Parathyroid adenoma (tissue), 2 donors: ENCODE results near the gene CACNA1D.

Experiments used
- H2AFZ ChIP-seq: fragments of 300-600 bp; sonication (generic); one replicate; pipeline ENCODE4 v1.7.0; 2017; ENCODE audit warnings: antibody characterized with exemption, mild to moderate bottlenecking
- H3K27ac ChIP-seq: fragments of 300-600 bp; sonication (generic); one replicate; pipeline ENCODE4 v1.7.0; 2017
- H3K27me3 ChIP-seq: fragments of 300-600 bp; sonication (generic); one replicate; pipeline ENCODE4 v1.7.0; 2017; ENCODE audit warnings: low read length; ENCODE audit not compliant: control insufficient read depth, insufficient read depth
- H3K36me3 ChIP-seq: fragments of 300-600 bp; sonication (generic); one replicate; pipeline ENCODE4 v1.7.0; 2017; ENCODE audit warnings: low read length; ENCODE audit not compliant: control insufficient read depth, insufficient read depth
- H3K4me1 ChIP-seq: fragments of 300-600 bp; sonication (generic); one replicate; pipeline ENCODE4 v1.7.0; 2017; ENCODE audit warnings: control low read depth
- H3K4me2 ChIP-seq: fragments of 300-600 bp; sonication (generic); one replicate; pipeline ENCODE4 v1.7.0; 2017; ENCODE audit warnings: low read length
- H3K4me3 ChIP-seq: fragments of 300-600 bp; sonication (generic); one replicate; pipeline ENCODE4 v1.7.0; 2017; ENCODE audit warnings: low read depth, low read length
- H3K79me2 ChIP-seq: fragments of 300-600 bp; sonication (generic); one replicate; pipeline ENCODE4 v1.7.0; 2017; ENCODE audit warnings: control low read depth
- H3K9ac ChIP-seq: fragments of 300-600 bp; sonication (generic); one replicate; pipeline ENCODE4 v1.7.0; 2017; ENCODE audit warnings: mild to moderate bottlenecking
- H3K9me3 ChIP-seq: fragments of 300-600 bp; sonication (generic); one replicate; pipeline ENCODE4 v1.7.0; 2017; ENCODE audit warnings: low read length; ENCODE audit not compliant: control insufficient read depth
- TF ChIP-seq, protein P1 (sequence below): fragments of 300-600 bp; sonication (generic); IDR thresholded peaks from one replicate; pipeline ENCODE4 v1.7.0; 2017; ENCODE audit warnings: antibody characterized with exemption, mild to moderate bottlenecking
- donor health status: primary hyperparathyroidism.

The CACNA1D gene

DNA sequence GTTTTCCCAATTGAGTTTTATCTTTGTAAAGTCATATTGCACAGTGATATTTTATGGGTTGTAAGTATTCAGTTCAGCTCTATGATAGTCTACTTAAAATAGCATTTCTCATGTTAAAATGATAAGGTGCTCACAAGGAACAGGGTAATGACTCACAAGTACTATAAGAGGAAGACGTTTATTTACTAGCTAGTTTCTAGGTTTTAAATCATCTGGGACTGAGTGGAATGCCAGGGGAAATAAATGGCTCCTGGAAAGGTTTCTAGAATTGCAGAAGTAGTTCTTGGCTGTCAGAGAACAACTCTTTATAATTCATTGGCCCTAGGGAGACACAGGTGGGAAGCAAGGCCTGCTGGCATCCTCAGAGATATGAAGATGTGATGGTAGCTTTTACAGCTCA lies 239.0 kb downstream of the CACNA1D start:
- H3K9ac ChIP-seq = no peak overlapping the region
- no peak overlapping the region for H3K4me3 ChIP-seq
- no peaks in the 10 kb centered on the region for H3K9me3 ChIP-seq
- no peak overlapping the region for H2AFZ ChIP-seq
- H3K4me2 ChIP-seq = no peak overlapping the region
- no peaks in the 10 kb centered on the region for H3K79me2 ChIP-seq
- H3K4me1 ChIP-seq = no peaks in the 10 kb centered on the region
- no peaks in the 10 kb centered on the region for H3K36me3 ChIP-seq
- no peak overlapping the region for H3K27ac ChIP-seq
- TF ChIP-seq, protein P1, sequence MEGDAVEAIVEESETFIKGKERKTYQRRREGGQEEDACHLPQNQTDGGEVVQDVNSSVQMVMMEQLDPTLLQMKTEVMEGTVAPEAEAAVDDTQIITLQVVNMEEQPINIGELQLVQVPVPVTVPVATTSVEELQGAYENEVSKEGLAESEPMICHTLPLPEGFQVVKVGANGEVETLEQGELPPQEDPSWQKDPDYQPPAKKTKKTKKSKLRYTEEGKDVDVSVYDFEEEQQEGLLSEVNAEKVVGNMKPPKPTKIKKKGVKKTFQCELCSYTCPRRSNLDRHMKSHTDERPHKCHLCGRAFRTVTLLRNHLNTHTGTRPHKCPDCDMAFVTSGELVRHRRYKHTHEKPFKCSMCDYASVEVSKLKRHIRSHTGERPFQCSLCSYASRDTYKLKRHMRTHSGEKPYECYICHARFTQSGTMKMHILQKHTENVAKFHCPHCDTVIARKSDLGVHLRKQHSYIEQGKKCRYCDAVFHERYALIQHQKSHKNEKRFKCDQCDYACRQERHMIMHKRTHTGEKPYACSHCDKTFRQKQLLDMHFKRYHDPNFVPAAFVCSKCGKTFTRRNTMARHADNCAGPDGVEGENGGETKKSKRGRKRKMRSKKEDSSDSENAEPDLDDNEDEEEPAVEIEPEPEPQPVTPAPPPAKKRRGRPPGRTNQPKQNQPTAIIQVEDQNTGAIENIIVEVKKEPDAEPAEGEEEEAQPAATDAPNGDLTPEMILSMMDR = no peak
- H3K27me3 ChIP-seq = no peaks in the 10 kb centered on the region

GRCh38 chr3:53739966-53740365 lies 245.6 kb downstream of the CACNA1D start:
- H3K9me3 ChIP-seq = no peaks in the 10 kb centered on the region

DNA sequence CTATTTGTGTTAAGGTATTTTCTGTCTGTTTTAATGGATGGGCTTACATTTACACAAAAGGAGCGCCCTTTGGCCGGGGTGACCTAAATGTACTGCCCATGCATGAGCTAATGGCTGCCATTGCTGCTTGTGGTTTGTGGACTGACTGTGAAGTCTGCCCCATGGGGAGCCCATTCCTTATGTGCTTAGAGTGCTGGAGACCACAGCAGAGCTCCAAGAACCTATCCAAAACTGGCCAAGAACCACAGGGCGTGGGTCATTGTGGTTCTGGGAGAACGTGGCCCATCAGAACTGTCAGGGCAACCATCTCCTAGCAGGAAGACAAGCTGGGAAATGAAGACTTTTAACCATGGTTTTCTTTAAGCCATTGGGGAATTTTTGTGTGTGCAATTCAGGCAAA lies 246.5 kb downstream of the CACNA1D start:
- H3K9ac ChIP-seq = no peak overlapping the region
- no peak overlapping the region for H2AFZ ChIP-seq
- H3K36me3 ChIP-seq = no peaks in the 10 kb centered on the region

More at GRCh38 chr3:53739966-53740365, 245.6 kb downstream of the CACNA1D start:
- no peaks in the 10 kb centered on the region for H3K4me1 ChIP-seq
- H3K27ac ChIP-seq = no peak overlapping the region
- no peak overlapping the region for H3K9ac ChIP-seq
- H2AFZ ChIP-seq = no peak overlapping the region
- H3K27me3 ChIP-seq = no peaks in the 10 kb centered on the region
- no peaks in the 10 kb centered on the region for H3K79me2 ChIP-seq
- no peak overlapping the region for H3K4me3 ChIP-seq
- TF ChIP-seq, protein P1 = no peak
- H3K4me2 ChIP-seq = no peak overlapping the region
- no peaks in the 10 kb centered on the region for H3K36me3 ChIP-seq

DNA sequence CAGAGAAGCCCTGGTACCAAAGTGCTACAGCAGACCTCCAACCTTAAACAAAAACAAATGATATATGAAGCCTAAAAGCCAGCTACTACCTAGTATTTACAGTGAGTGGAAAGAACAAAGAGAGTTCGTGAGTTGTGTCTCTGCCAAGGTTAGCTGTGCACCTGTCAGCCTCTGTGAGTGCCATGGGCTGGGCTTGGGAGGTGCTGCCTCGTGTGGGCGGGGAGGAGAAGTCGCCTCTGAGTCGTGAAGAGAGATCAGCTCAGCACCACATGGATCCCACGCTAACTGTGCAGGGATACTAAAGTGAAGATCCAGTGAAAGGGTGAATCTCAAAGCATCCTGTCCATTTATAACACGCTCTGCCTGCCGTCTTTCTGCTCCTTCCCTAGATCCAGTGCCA lies 249.9 kb downstream of the CACNA1D start:
- TF ChIP-seq, protein P1 = peak; percentile 19
- Histone ChIP-seq H3K4me1 (peaks cover under 1% of the 10 kb centered on the region), H3K27me3 (no peaks in the 10 kb centered on the region), H3K9me3 (no peaks in the 10 kb centered on the region), H3K27ac (no peak overlapping the region), H3K4me2 (no peak overlapping the region), H3K36me3 (no peaks in the 10 kb centered on the region), H3K4me3 (no peak overlapping the region), H2AFZ (peak overlapping the region; percentile 39), H3K9ac (no peak overlapping the region), H3K79me2 (no peaks in the 10 kb centered on the region)

More for the DNA sequence above, 246.5 kb downstream of the CACNA1D start:
- Histone ChIP-seq H3K79me2 (no peaks in the 10 kb centered on the region), H3K4me2 (no peak overlapping the region), H3K4me3 (no peak overlapping the region), H3K27ac (no peak overlapping the region), H3K4me1 (no peaks in the 10 kb centered on the region), H3K9me3 (no peaks in the 10 kb centered on the region), H3K27me3 (no peaks in the 10 kb centered on the region)
- TF ChIP-seq, protein P1 = no peak

DNA sequence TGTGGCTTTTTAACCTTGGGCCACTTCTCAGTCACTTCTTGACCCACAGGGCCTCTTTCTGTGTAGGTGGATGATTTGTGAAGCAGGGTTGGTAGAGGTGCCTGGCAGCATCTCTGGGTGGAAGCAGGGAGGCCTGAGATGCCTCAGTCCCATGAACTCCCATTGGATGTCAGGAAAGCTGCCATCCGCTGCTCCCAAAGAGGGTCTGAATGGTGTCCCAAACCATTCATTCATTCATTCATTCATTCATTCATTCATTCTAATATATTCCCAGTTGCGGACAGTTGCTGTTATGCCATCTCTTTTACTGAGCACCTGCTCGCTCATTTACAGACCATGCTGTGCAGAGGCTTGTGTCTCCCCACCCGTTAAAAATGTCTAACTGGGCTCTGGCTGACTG lies 253.1 kb downstream of the CACNA1D start:
- H3K9ac ChIP-seq = no peak overlapping the region
- no peak overlapping the region for H3K4me3 ChIP-seq
- no peaks in the 10 kb centered on the region for H3K79me2 ChIP-seq
- H3K27ac ChIP-seq = no peak overlapping the region
- no peaks in the 10 kb centered on the region for H3K27me3 ChIP-seq
- H3K4me1 ChIP-seq = peaks cover 20% of the 10 kb centered on the region
- H3K9me3 ChIP-seq = no peaks in the 10 kb centered on the region
- no peak overlapping the region for H3K4me2 ChIP-seq
- no peaks in the 10 kb centered on the region for H3K36me3 ChIP-seq
- H2AFZ ChIP-seq = no peak overlapping the region
- TF ChIP-seq, protein P1 = no peak
